Testis (tissue), 3 donors: Measurements from ENCODE around the gene RAI1. TPM values are rescaled to one million over a fixed set of nuclear protein-coding genes. Genes with fewer than 3 reads are reported as not detected.

ENCODE experiments used
- DNase-seq: peaks from one replicate; pipeline ENCODE4 v3.0.0-alpha.2; 2019
- H3K27ac ChIP-seq, 2 donors: fragments of 200-600 bp; sonication (generic); one replicate each; pipeline ENCODE4 v1.5.1; 2019
- H3K27me3 ChIP-seq: fragments of 200-600 bp; sonication (generic); one replicate; pipeline ENCODE4 v1.5.1; 2019
- H3K36me3 ChIP-seq: fragments of 200-600 bp; sonication (generic); one replicate; pipeline ENCODE4 v1.5.1; 2017; ENCODE audit warnings: low read depth; ENCODE audit errors: missing control alignments
- H3K4me1 ChIP-seq: fragments of 200-600 bp; sonication (generic); one replicate; pipeline ENCODE4 v1.5.1; 2019
- H3K4me3 ChIP-seq, 2 donors: fragments of 200-600 bp; sonication (generic); one replicate each; pipeline ENCODE4 v1.5.1; 2017 to 2019
- H3K9me3 ChIP-seq: fragments of 200-600 bp; sonication (generic); one replicate; pipeline ENCODE4 v1.5.1; 2017
- CTCF ChIP-seq, 3 experiments: fragments of 450-650 bp in 2 of 3; fragments of 200-600 bp in 1 of 3; sonication (generic) in 1 of 3; IDR thresholded peaks; one replicate each; pipeline ENCODE4 v1.5.1; 2016 to 2019; ENCODE audit warnings: antibody characterized with exemption in 3 of 3, mild to moderate bottlenecking in 2 of 3, moderate library complexity in 1 of 3
- POLR2A ChIP-seq: fragments of 450-650 bp; IDR thresholded peaks from one replicate; pipeline ENCODE4 v1.6.1; 2017; ENCODE audit warnings: antibody characterized with exemption, mild to moderate bottlenecking, moderate library complexity
- WGBS, 2 donors: methylation state at CpG; one replicate each; pipeline ENCODE4 v1.1.5; 2018; 5-methylcytosine and 5-hydroxymethylcytosine counted together
- intact Hi-C: fragments of 100-400 bp; cut with DNase I; formaldehyde crosslinking; loops from one replicate; pipeline ENCODE4 v1.15.1; 2023; ENCODE audit warnings: low total_unique reads
- polyA plus RNA-seq: library from polyadenylated mRNA; stranded (reverse); fragments of 350-450 nt; fragmentation: Illumina TruSeq; extraction: RNeasy Lipid Tissue Mini Kit (QIAGEN cat#74804); gene quantifications from one replicate; pipeline ENCODE4 v1.2.3, GENCODE V29; 2014; ENCODE audit warnings: low read depth, low replicate concordance; ENCODE audit not compliant: insufficient read depth
- total RNA-seq, 2 donors: library from RNA; depleted of rRNA; stranded (reverse); fragments of >200 nt; gene quantifications; one replicate each; pipeline ENCODE4 v1.2.3, GENCODE V29; 2016

RAI1 gene
- total and polyA plus RNA-seq, 3 donors from 2014 or later, result 17.5 to 44.5 (median 42.8) TPM

- WGBS, 2 donors, result 40 to 43% methylated on average over 18 to 21 of the region's 21 CpGs
- peak; percentile 61 for DNase-seq
- no peak for TF ChIP-seq CTCF (IDR thresholded peaks at IDR 0.05)
- no peak for TF ChIP-seq POLR2A
- Histone ChIP-seq H3K4me1 (peaks cover 38% of the 10 kb centered on the region), H3K27ac (peak overlapping the region; percentile 40 to 73), H3K36me3 (no peaks in the 10 kb centered on the region), H3K27me3 (no peaks in the 10 kb centered on the region), H3K9me3 (no peaks in the 10 kb centered on the region), H3K4me3 (no peak overlapping the region)
- intact Hi-C loops, result no loop called here
Observed at GRCh38 chr17:17774009-17774881, 93.0 kb downstream of the RAI1 start.

DNA sequence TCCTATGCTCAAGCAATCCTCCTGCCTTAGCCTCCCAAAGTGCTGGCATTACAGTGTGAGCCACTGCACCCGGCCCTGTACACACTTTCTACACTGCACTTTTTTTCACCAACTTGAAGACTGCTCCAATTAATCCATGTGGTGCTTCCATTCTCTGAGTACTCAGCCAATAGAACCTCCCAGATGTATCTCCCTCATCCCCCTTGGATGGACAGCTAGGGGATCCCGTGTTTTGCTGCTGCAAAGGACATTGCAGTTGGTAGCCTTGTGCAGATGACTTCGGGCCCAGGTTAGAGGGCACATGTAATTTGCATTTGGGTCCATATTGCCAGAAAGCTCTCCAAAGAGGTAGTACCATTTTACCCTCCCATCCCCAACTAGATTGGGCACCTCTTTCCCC lies 95.6 kb downstream of the RAI1 start:
- Histone ChIP-seq H3K27ac (no peak overlapping the region), H3K4me3 (no peak overlapping the region), H3K27me3 (no peaks in the 10 kb centered on the region), H3K9me3 (no peaks in the 10 kb centered on the region), H3K4me1 (peaks cover 49% of the 10 kb centered on the region), H3K36me3 (no peaks in the 10 kb centered on the region)
- no peak for DNase-seq
- 67% methylated on average over 3 of the region's 3 CpGs for WGBS, 2 donors
- TF ChIP-seq CTCF (IDR thresholded peaks at IDR 0.05) (no peak), POLR2A (no peak)
- intact Hi-C loops, result no loop called here

- DNase-seq, result peak; percentile 89
- H3K4me3 ChIP-seq, result no peak overlapping the region
- TF ChIP-seq POLR2A (no peak), CTCF (IDR thresholded peaks at IDR 0.05) (no peak)
- no peaks in the 10 kb centered on the region for H3K9me3 ChIP-seq
- intact Hi-C loops, result no loop called here
- no peaks in the 10 kb centered on the region for H3K36me3 ChIP-seq
- H3K27ac ChIP-seq, result peak overlapping the region; percentile 80 to 87
- H3K27me3 ChIP-seq, result no peaks in the 10 kb centered on the region
- H3K4me1 ChIP-seq, result peaks cover 51% of the 10 kb centered on the region
- WGBS, 2 donors, result 43 to 65% methylated on average over 6 to 8 of the region's 8 CpGs
Observed at GRCh38 chr17:17778308-17779014, 97.2 kb downstream of the RAI1 start.

DNA sequence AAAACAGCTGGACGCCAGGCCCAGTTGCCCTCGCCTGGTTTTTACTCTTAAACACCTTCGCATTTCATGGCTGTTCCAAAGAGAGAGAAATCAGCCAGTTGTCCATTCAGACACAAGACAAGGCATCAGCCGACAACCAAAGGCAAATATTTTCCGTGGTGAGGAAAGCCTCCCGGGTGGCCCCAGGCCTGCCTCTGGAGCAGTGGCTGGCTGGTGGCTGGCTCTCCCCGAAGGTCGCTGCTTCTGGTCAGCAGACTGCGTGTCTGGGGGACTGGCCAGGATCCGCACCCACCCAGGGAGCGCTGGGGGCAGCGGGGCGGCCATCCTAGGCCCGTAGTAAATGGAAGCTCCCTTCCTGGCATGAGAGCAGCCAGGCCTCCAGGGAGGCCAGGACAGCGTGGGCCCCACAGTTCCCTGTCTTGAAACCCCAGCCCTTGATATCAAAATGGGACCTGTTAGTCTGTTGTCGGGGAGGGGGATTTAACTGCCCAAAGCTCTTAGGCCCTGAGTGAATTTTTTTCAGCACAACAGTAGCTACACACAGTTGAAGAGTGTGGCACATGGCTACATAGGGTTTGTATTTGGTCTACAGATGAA lies 97.9 kb downstream of the RAI1 start:
- Histone ChIP-seq H3K9me3 (no peaks in the 10 kb centered on the region), H3K4me1 (peaks cover 55% of the 10 kb centered on the region), H3K36me3 (no peaks in the 10 kb centered on the region), H3K4me3 (no peak overlapping the region), H3K27ac (peak overlapping the region; percentile 80 to 87), H3K27me3 (no peaks in the 10 kb centered on the region)
- 52 to 57% methylated on average over 14 to 16 of the region's 16 CpGs for WGBS, 2 donors
- DNase-seq, result peak; percentile 45
- no peak for TF ChIP-seq CTCF (IDR thresholded peaks at IDR 0.05)
- TF ChIP-seq POLR2A, result no peak
- intact Hi-C loops, result no loop called here
